Left ventricle myocardium inferior (tissue), 1 donor: Measurements from ENCODE around the gene USH2A. TPM values are rescaled to one million over a fixed set of nuclear protein-coding genes. Genes with fewer than 3 reads are reported as not detected.

Experiments
- DNase-seq: peaks from one replicate; pipeline ENCODE4 v3.0.0-alpha.2; 2020
- H3K27ac ChIP-seq: fragments of 200-600 bp; replicated peaks from 2 replicates; pipeline ENCODE4 v1.8.0; 2021
- H3K27me3 ChIP-seq: fragments of 200-600 bp; 2 replicates; pipeline ENCODE4 v1.8.0; 2021; ENCODE audit warnings: low read depth
- H3K36me3 ChIP-seq: fragments of 200-600 bp; 2 replicates; pipeline ENCODE4 v1.8.0; 2021
- H3K4me1 ChIP-seq: fragments of 200-600 bp; 2 replicates; pipeline ENCODE4 v1.8.0; 2021
- H3K4me3 ChIP-seq: fragments of 200-600 bp; 2 replicates; pipeline ENCODE4 v1.8.0; 2021; ENCODE audit warnings: mild to moderate bottlenecking, moderate library complexity
- H3K9me3 ChIP-seq: fragments of 200-600 bp; replicated peaks from 2 replicates; pipeline ENCODE4 v1.8.0; 2021
- intact Hi-C: fragments of 100-400 bp; cut with micrococcal nuclease; formaldehyde crosslinking; loops from one replicate; pipeline ENCODE4 v1.11.0; 2022
- total RNA-seq: library from RNA; stranded (reverse); fragmentation: NEBNext Ultra II Directional; extraction: Animal tissue kit (Norgen Biotek cat#: 25700); gene quantifications from one replicate; pipeline ENCODE4 v1.2.1, GENCODE V29; 2021
- TF ChIP-seq, protein P1 (sequence below): fragments of 200-600 bp; IDR thresholded peaks from 2 replicates; pipeline ENCODE4 v1.8.0; 2021; ENCODE audit warnings: antibody characterized with exemption, mild to moderate bottlenecking, borderline replicate concordance
- donor health status: DM: no; HTN: yes; CAD: no; lungs with severe emphysema.

The USH2A gene
- total RNA-seq, 1 donor from 2014 or later = 3.6 TPM

DNA sequence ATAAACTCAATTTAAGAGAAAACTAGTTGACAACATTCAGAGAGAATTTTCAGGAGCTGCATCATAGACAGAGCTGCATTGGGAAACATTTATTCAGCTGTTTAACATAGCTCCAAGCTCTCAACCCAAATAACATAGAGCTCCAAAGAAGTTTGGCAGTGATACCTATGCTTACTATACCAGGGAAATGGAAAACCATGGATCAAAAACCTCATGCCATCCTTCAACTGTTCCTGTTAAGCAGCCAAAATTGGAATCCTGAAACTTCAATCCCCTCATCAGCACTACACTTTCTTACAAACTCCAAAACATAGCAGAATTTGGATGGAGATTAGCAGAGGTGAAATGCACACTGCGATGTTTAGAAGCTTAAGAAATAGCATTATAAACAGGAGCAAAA is 164.4 kb downstream of the USH2A start:
- Histone ChIP-seq H3K36me3 (no peaks in the 10 kb centered on the region), H3K27me3 (no peaks in the 10 kb centered on the region), H3K27ac (no peak overlapping the region), H3K4me1 (no peaks in the 10 kb centered on the region), H3K4me3 (no peak overlapping the region), H3K9me3 (peaks cover 12% of the 10 kb centered on the region)
- no peak for DNase-seq
- TF ChIP-seq, protein P1, sequence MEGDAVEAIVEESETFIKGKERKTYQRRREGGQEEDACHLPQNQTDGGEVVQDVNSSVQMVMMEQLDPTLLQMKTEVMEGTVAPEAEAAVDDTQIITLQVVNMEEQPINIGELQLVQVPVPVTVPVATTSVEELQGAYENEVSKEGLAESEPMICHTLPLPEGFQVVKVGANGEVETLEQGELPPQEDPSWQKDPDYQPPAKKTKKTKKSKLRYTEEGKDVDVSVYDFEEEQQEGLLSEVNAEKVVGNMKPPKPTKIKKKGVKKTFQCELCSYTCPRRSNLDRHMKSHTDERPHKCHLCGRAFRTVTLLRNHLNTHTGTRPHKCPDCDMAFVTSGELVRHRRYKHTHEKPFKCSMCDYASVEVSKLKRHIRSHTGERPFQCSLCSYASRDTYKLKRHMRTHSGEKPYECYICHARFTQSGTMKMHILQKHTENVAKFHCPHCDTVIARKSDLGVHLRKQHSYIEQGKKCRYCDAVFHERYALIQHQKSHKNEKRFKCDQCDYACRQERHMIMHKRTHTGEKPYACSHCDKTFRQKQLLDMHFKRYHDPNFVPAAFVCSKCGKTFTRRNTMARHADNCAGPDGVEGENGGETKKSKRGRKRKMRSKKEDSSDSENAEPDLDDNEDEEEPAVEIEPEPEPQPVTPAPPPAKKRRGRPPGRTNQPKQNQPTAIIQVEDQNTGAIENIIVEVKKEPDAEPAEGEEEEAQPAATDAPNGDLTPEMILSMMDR = no peak
- intact Hi-C loops = no loop called here

DNA sequence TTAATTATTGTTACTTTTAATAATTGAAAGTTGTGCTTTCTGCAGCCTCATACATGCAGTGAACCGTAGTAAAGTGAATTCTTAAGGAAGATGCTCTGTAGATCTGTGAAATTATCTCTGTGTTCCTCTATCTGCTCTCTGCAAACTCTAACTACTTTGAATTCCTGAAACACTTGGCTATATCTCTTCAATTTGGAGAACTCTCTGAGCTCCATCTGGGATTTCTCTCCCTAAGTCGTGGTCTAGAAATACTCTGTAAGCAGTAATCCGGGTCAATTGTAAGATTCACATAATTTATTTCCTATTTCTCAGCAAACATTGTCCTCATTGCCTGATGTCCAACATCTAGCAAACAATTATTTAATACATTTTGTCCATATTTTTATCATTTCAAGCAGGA is 164.9 kb downstream of the USH2A start:
- peaks cover 12% of the 10 kb centered on the region for H3K9me3 ChIP-seq
- DNase-seq = no peak
- H3K27ac ChIP-seq = no peak overlapping the region
- H3K27me3 ChIP-seq = no peaks in the 10 kb centered on the region
- intact Hi-C loops = no loop called here
- no peaks in the 10 kb centered on the region for H3K36me3 ChIP-seq
- no peaks in the 10 kb centered on the region for H3K4me1 ChIP-seq
- TF ChIP-seq, protein P1 = no peak
- H3K4me3 ChIP-seq = no peak overlapping the region

DNA sequence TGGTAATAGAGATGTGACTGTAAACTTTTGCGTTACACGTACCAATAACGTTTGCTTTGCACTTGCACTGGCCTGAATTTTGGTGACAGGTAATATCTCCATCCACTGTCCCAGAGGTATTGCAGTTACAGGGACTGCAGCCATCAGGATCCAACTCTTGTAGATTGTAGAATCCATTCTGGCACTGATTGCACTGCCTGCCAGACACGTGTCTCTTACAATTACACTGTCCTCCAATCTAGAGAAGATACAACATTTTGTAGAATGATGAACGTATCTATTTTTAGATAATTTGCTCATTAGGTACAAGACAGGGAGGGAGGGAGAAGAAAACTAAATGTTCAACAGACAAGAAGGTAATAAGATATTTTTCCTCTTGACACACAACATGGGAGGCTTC is 172.4 kb downstream of the USH2A start:
- no peaks in the 10 kb centered on the region for H3K36me3 ChIP-seq
- H3K4me3 ChIP-seq = no peak overlapping the region
- no peak overlapping the region for H3K27ac ChIP-seq
- no peaks in the 10 kb centered on the region for H3K9me3 ChIP-seq
- H3K4me1 ChIP-seq = no peaks in the 10 kb centered on the region
- no peak for DNase-seq
- TF ChIP-seq, protein P1 = no peak
- H3K27me3 ChIP-seq = no peaks in the 10 kb centered on the region
- intact Hi-C loops = no loop called here

DNA sequence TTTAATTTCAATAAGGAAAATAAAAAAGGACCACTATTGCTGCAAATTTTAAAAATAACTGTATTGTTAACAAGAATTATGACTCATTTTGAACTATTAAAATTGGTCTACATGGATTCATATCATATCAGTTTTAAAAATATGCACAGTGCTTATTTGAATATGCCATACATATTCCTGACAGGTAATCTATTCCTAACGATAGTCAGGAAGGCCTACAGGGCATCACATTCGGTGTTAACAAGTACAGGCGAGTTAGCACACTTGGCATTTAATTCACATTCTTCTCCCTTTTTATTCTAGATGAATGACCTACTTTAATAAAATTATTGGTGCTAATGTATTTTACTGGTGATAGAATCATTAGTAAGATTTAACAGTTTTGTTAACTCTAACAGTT is 174.6 kb downstream of the USH2A start:
- no peaks in the 10 kb centered on the region for H3K4me1 ChIP-seq
- H3K27ac ChIP-seq = no peak overlapping the region
- TF ChIP-seq, protein P1 = no peak
- DNase-seq = no peak
- H3K36me3 ChIP-seq = no peaks in the 10 kb centered on the region
- no peaks in the 10 kb centered on the region for H3K27me3 ChIP-seq
- H3K9me3 ChIP-seq = no peaks in the 10 kb centered on the region
- intact Hi-C loops = no loop called here
- H3K4me3 ChIP-seq = no peak overlapping the region

DNA sequence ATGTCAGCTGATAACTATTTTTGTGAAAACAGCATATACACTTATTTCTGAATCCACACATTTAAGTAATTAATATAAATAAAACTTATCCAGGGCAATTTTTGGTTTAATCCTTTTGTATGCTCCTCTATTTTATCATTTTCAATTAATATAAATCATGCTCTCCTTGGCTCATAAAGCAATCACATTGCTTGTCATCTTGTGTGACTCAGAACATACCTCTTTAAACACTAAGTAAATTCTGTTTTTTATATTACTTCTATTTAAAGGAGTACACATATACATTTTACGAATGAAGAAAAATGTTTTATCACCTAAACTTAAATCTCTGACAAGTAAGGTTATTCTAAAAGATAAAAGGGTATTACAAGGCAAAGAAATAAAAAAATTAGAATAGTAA is 175.3 kb downstream of the USH2A start:
- H3K4me3 ChIP-seq = no peak overlapping the region
- DNase-seq = no peak
- no peak overlapping the region for H3K27ac ChIP-seq
- TF ChIP-seq, protein P1 = no peak
- no peaks in the 10 kb centered on the region for H3K4me1 ChIP-seq
- no peaks in the 10 kb centered on the region for H3K36me3 ChIP-seq
- no peaks in the 10 kb centered on the region for H3K9me3 ChIP-seq
- no peaks in the 10 kb centered on the region for H3K27me3 ChIP-seq
- intact Hi-C loops = no loop called here
